GM12872 (cell line): ENCODE results near the gene GHRHR.

ENCODE experiments used
- CTCF ChIP-seq: IDR thresholded peaks from 3 replicates; pipeline ENCODE4 v1.5.1; 2011; ENCODE audit warnings: low read depth, mild to moderate bottlenecking, low read length, moderate library complexity; ENCODE audit not compliant: insufficient read depth

GHRHR gene

GRCh38 chr7:31022726-31023125 is 59.0 kb downstream of the GHRHR start:
- no peak for TF ChIP-seq CTCF

GRCh38 chr7:31023877-31024276 is 60.1 kb downstream of the GHRHR start:
- TF ChIP-seq CTCF = no peak

GRCh38 chr7:31027161-31027965 is 63.6 kb downstream of the GHRHR start:
- no peak for TF ChIP-seq CTCF

GRCh38 chr7:31028006-31028405 is 64.3 kb downstream of the GHRHR start:
- TF ChIP-seq CTCF = no peak

GRCh38 chr7:31028417-31028992 is 64.8 kb downstream of the GHRHR start:
- TF ChIP-seq CTCF = no peak
